GM21367 (cell line): ENCODE data around the gene MEIS2.

ENCODE experiments used
- ATAC-seq: cut with Tn5 transposase; IDR thresholded peaks from one replicate; pipeline ENCODE4 v1.9.1; 2021; ENCODE audit not compliant: unreplicated experiment

MEIS2 gene

DNA sequence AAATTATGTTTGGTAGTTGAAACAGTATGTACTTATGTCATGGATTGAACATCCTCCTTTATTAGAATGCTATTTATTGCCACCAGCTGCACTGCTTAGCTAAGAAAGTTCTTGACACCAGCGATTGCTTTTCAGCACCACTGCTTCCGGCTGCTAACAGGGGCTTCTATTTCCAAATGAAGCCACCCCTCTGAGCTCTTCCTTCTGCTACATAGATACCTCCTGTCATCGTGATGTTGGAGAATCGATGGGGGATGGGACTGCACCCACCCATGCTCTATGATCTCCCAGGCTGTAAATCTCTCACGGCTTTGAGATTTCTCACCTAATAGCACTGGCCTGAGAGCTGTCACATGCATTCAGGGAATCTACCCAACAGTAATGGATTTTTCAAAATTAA, 259.2 kb downstream of the MEIS2 start:
- no peak for ATAC-seq
